GM23338 (cell line): ENCODE measurements around the gene HLA-C. TPM values are rescaled to one million over a fixed set of nuclear protein-coding genes. Genes with fewer than 3 reads are reported as not detected.

Experiments used
- ATAC-seq: fragments of 200-7000 bp; cut with Tn5 transposase; 3 replicates; pipeline ENCODE4 v1.9.1; 2020
- DNase-seq: peaks from one replicate; pipeline ENCODE4 v3.0.0-alpha.2; 2015; ENCODE audit warnings: low spot score
- H2AFZ ChIP-seq: fragments of 200-600 bp; sonication (generic); 2 replicates; pipeline ENCODE4 v1.8.0; 2016; ENCODE audit warnings: antibody characterized with exemption, mild to moderate bottlenecking, moderate library complexity
- H3F3A ChIP-seq: fragments of 200-600 bp; sonication (generic); replicated peaks from 2 replicates; pipeline ENCODE4 v1.8.0; 2017; ENCODE audit warnings: antibody characterized with exemption, mixed run types, low read depth
- H3K27ac ChIP-seq: fragments of 200-600 bp; sonication (generic); 2 replicates; pipeline ENCODE4 v1.6.1; 2016; ENCODE audit warnings: low read depth
- H3K27me3 ChIP-seq: fragments of 200-600 bp; sonication (generic); 2 replicates; pipeline ENCODE4 v1.8.0; 2016; ENCODE audit warnings: mild to moderate bottlenecking, mixed run types, moderate library complexity; ENCODE audit not compliant: insufficient read depth
- H3K36me3 ChIP-seq: fragments of 200-600 bp; sonication (generic); 2 replicates; pipeline ENCODE4 v1.8.0; 2016; ENCODE audit warnings: mild to moderate bottlenecking; ENCODE audit not compliant: insufficient read depth
- H3K4me1 ChIP-seq: fragments of 200-600 bp; sonication (generic); 2 replicates; pipeline ENCODE4 v1.8.0; 2016; ENCODE audit warnings: mild to moderate bottlenecking, moderate library complexity; ENCODE audit not compliant: insufficient read depth
- H3K4me2 ChIP-seq: fragments of 200-600 bp; sonication (generic); 2 replicates; pipeline ENCODE4 v1.7.1; 2017; ENCODE audit warnings: mixed run types
- H3K4me3 ChIP-seq: fragments of 200-600 bp; sonication (generic); 2 replicates; pipeline ENCODE4 v1.6.1; 2016; ENCODE audit warnings: mixed run types
- H3K79me2 ChIP-seq: fragments of 200-600 bp; sonication (generic); replicated peaks from 2 replicates; pipeline ENCODE4 v1.8.0; 2017; ENCODE audit warnings: mild to moderate bottlenecking; ENCODE audit not compliant: insufficient read depth
- H3K9me2 ChIP-seq: fragments of 200-600 bp; sonication (generic); 2 replicates; pipeline ENCODE4 v1.8.0; 2017; ENCODE audit not compliant: insufficient read depth
- H4K20me1 ChIP-seq: fragments of 200-600 bp; sonication (generic); replicated peaks from 2 replicates; pipeline ENCODE4 v1.8.0; 2017; ENCODE audit warnings: mild to moderate bottlenecking; ENCODE audit not compliant: insufficient read depth
- H3K27ac Mint-ChIP-seq: 2 replicates; pipeline ENCODE4 v1.8.0; 2020; ENCODE audit warnings: inconsistent platforms, mild to moderate bottlenecking, moderate library complexity, mixed read lengths
- H3K27me3 Mint-ChIP-seq: 3 replicates; pipeline ENCODE4 v1.8.0; 2022; ENCODE audit warnings: low read depth, mild to moderate bottlenecking, moderate library complexity, mixed read lengths, inconsistent platforms; ENCODE audit not compliant: insufficient read depth, poor library complexity
- H3K36me3 Mint-ChIP-seq: 3 replicates; pipeline ENCODE4 v1.8.0; 2021; ENCODE audit warnings: low read depth, mild to moderate bottlenecking, inconsistent platforms, moderate library complexity, mixed read lengths
- H3K4me1 Mint-ChIP-seq: 3 replicates; pipeline ENCODE4 v1.8.0; 2020; ENCODE audit warnings: mild to moderate bottlenecking, inconsistent platforms, mixed read lengths
- H3K4me3 Mint-ChIP-seq: 3 replicates; pipeline ENCODE4 v1.8.0; 2021; ENCODE audit warnings: moderate library complexity, mild to moderate bottlenecking, inconsistent platforms, mixed read lengths
- H3K9me3 Mint-ChIP-seq: 3 replicates; pipeline ENCODE4 v1.8.0; 2020; ENCODE audit warnings: moderate library complexity, mild to moderate bottlenecking, inconsistent platforms, mixed read lengths
- CREB1 ChIP-seq: fragments of 250-450 bp; sonication (Bioruptor Pico); IDR thresholded peaks from 2 replicates; pipeline ENCODE4 v1.5.0; 2020; ENCODE audit warnings: low read depth, mild to moderate bottlenecking, moderate library complexity
- ETS1 ChIP-seq: IDR thresholded peaks from 2 replicates; pipeline ENCODE4 v1.6.1; 2016; ENCODE audit warnings: antibody characterized with exemption
- EZH2 ChIP-seq: fragments of 200-600 bp; sonication (generic); IDR thresholded peaks from one replicate; pipeline ENCODE4 v1.8.0; 2017; ENCODE audit warnings: antibody characterized with exemption, mild to moderate bottlenecking, low read depth; ENCODE audit not compliant: unreplicated experiment
- EZH2phosphoT487 ChIP-seq: fragments of 200-600 bp; sonication (generic); IDR thresholded peaks from one replicate; pipeline ENCODE4 v1.8.1; 2018; ENCODE audit warnings: antibody characterized with exemption; ENCODE audit not compliant: unreplicated experiment
- JUNB ChIP-seq: IDR thresholded peaks from one replicate; pipeline ENCODE4 v1.6.1; 2016; ENCODE audit warnings: antibody characterized with exemption; ENCODE audit not compliant: unreplicated experiment
- NANOG ChIP-seq: IDR thresholded peaks from 2 replicates; pipeline ENCODE4 v1.6.1; 2016; ENCODE audit warnings: antibody characterized with exemption, borderline replicate concordance
- POLR2AphosphoS5 ChIP-seq: IDR thresholded peaks from 2 replicates; pipeline ENCODE4 v1.6.1; 2016; ENCODE audit warnings: antibody characterized with exemption, low read depth
- STAT1 ChIP-seq: IDR thresholded peaks from one replicate; pipeline ENCODE4 v1.6.1; 2016; ENCODE audit warnings: antibody characterized with exemption; ENCODE audit not compliant: unreplicated experiment
- ZNF114 ChIP-seq: fragments of 250-450 bp; sonication (Bioruptor Pico); IDR thresholded peaks from 2 replicates; pipeline ENCODE4 v1.5.0; 2020; ENCODE audit warnings: mild to moderate bottlenecking, moderate library complexity
- ZNF331 ChIP-seq: fragments of 250-450 bp; sonication (Bioruptor Pico); IDR thresholded peaks from 2 replicates; pipeline ENCODE4 v1.5.0; 2020; ENCODE audit warnings: low read depth, mild to moderate bottlenecking, moderate library complexity
- ZNF462 ChIP-seq: fragments of 250-450 bp; sonication (Bioruptor Pico); IDR thresholded peaks from 2 replicates; pipeline ENCODE4 v1.5.0; 2020; ENCODE audit warnings: mild to moderate bottlenecking, moderate library complexity
- polyA plus RNA-seq: library from polyadenylated mRNA; unstranded; fragments of >200 nt; fragmentation: Nextera tagmentation; extraction: Ambion mirVana; gene quantifications from 2 replicates; pipeline ENCODE4 v1.2.1, GENCODE V29; 2016
- total RNA-seq: library from RNA; depleted of rRNA; stranded (reverse); fragments of >200 nt; shearing (Covaris generic); gene quantifications from 2 replicates; pipeline ENCODE4 v1.2.3, GENCODE V29; 2014
- TF ChIP-seq, protein P1 (sequence below), 2 experiments: fragments of 200-600 bp in 1 of 2; sonication (generic) in 1 of 2; conservative IDR thresholded peaks; 2 replicates each; pipeline versions ENCODE4 v1.5.1 to v1.6.1; 2016 to 2017; ENCODE audit warnings: antibody characterized with exemption in 2 of 2, low read depth in 2 of 2, mild to moderate bottlenecking in 2 of 2, moderate library complexity in 1 of 2
- TF ChIP-seq, protein P2 (sequence below): IDR thresholded peaks from one replicate; pipeline ENCODE4 v1.6.1; 2018; ENCODE audit warnings: antibody characterized with exemption; ENCODE audit not compliant: unreplicated experiment

Gene HLA-C
- total and polyA plus RNA-seq, 2 experiments from 2014 or later: 73.1 to 116 TPM

- H3K4me3 ChIP-seq: no peak overlapping the region
- H3K27me3 ChIP-seq: no peaks in the 10 kb centered on the region
- Mint-ChIP-seq H3K9me3 (peaks cover 6% of the 10 kb centered on the region; the same call in 1 of the 3 replicates), H3K27ac (no peak overlapping the region), H3K4me1 (peaks cover 7% of the 10 kb centered on the region; the same call in 2 of the 3 replicates), H3K27me3 (peaks cover 2% of the 10 kb centered on the region), H3K36me3 (no peaks in the 10 kb centered on the region), H3K4me3 (no peak overlapping the region)
- H3F3A ChIP-seq: no peaks in the 10 kb centered on the region
- H3K4me2 ChIP-seq: no peak overlapping the region
- H3K36me3 ChIP-seq: no peaks in the 10 kb centered on the region
- H3K79me2 ChIP-seq: no peaks in the 10 kb centered on the region
- TF ChIP-seq STAT1 (no peak), ZNF331 (CRISPR knock-in tag) (no peak), NANOG (no peak), ZNF462 (CRISPR knock-in tag) (no peak), EZH2phosphoT487 (no peak), CREB1 (CRISPR knock-in tag) (no peak), ETS1 (no peak), POLR2AphosphoS5 (no peak), EZH2 (no peak), ZNF114 (no peak), JUNB (no peak)
- TF ChIP-seq, protein P1, sequence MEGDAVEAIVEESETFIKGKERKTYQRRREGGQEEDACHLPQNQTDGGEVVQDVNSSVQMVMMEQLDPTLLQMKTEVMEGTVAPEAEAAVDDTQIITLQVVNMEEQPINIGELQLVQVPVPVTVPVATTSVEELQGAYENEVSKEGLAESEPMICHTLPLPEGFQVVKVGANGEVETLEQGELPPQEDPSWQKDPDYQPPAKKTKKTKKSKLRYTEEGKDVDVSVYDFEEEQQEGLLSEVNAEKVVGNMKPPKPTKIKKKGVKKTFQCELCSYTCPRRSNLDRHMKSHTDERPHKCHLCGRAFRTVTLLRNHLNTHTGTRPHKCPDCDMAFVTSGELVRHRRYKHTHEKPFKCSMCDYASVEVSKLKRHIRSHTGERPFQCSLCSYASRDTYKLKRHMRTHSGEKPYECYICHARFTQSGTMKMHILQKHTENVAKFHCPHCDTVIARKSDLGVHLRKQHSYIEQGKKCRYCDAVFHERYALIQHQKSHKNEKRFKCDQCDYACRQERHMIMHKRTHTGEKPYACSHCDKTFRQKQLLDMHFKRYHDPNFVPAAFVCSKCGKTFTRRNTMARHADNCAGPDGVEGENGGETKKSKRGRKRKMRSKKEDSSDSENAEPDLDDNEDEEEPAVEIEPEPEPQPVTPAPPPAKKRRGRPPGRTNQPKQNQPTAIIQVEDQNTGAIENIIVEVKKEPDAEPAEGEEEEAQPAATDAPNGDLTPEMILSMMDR (conservative IDR thresholded peaks at IDR 0.05; ENCODE audit: low read depth in 2 of 2): no peak
- TF ChIP-seq, protein P2, sequence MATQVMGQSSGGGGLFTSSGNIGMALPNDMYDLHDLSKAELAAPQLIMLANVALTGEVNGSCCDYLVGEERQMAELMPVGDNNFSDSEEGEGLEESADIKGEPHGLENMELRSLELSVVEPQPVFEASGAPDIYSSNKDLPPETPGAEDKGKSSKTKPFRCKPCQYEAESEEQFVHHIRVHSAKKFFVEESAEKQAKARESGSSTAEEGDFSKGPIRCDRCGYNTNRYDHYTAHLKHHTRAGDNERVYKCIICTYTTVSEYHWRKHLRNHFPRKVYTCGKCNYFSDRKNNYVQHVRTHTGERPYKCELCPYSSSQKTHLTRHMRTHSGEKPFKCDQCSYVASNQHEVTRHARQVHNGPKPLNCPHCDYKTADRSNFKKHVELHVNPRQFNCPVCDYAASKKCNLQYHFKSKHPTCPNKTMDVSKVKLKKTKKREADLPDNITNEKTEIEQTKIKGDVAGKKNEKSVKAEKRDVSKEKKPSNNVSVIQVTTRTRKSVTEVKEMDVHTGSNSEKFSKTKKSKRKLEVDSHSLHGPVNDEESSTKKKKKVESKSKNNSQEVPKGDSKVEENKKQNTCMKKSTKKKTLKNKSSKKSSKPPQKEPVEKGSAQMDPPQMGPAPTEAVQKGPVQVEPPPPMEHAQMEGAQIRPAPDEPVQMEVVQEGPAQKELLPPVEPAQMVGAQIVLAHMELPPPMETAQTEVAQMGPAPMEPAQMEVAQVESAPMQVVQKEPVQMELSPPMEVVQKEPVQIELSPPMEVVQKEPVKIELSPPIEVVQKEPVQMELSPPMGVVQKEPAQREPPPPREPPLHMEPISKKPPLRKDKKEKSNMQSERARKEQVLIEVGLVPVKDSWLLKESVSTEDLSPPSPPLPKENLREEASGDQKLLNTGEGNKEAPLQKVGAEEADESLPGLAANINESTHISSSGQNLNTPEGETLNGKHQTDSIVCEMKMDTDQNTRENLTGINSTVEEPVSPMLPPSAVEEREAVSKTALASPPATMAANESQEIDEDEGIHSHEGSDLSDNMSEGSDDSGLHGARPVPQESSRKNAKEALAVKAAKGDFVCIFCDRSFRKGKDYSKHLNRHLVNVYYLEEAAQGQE: no peak
- H3K27ac ChIP-seq: no peak overlapping the region
- ATAC-seq (peak; percentile 34; the same call in 2 of the 3 replicates), DNase-seq (peak; percentile 15)
- H4K20me1 ChIP-seq: no peaks in the 10 kb centered on the region
- H2AFZ ChIP-seq: peak overlapping the region; percentile 66; the same call in 1 of the 2 replicates
- H3K4me1 ChIP-seq: peaks cover 8% of the 10 kb centered on the region; the same call in 1 of the 2 replicates
- peaks cover 5% of the 10 kb centered on the region; the same call in 1 of the 2 replicates for H3K9me2 ChIP-seq
Observed at GRCh38 chr6:31246051-31246521, 25.8 kb downstream of the HLA-C start.
